22Rv1 (cell line): Measurements from ENCODE around the gene KRT84.

Experiments used
- H3K27ac ChIP-seq: fragments of 450-650 bp; 2 replicates; pipeline ENCODE4 v1.5.1; 2017
- CTCF ChIP-seq: fragments of 450-650 bp; IDR thresholded peaks from 2 replicates; pipeline ENCODE4 v1.5.1; 2017; ENCODE audit warnings: mild to moderate bottlenecking
- ZFX ChIP-seq: fragments of 450-650 bp; IDR thresholded peaks from 2 replicates; pipeline ENCODE4 v1.6.1; 2017; ENCODE audit warnings: antibody characterized with exemption, borderline replicate concordance

The KRT84 gene

GRCh38 chr12:52385226-52385702, at the start of gene KRT84:
Gene KRT84, minus strand, starts transcription at chr12:52385652. Its CDS starts 67 bp downstream, at chr12:52385585.
- TF ChIP-seq ZFX (no peak), CTCF (no peak)
- no peak within 1 kb of the TSS for H3K27ac ChIP-seq

- H3K27ac ChIP-seq = no peak overlapping the region
- TF ChIP-seq CTCF (no peak), ZFX (no peak)
Measured at GRCh38 chr12:52434760-52435530, 49.5 kb upstream of the KRT84 start.

GRCh38 chr12:52434081-52434733, 48.8 kb upstream of the KRT84 start, which contains the start of gene KRT75:
Gene KRT75, minus strand, starts transcription at chr12:52434371. Its CDS starts 67 bp downstream, at chr12:52434304.
- no peak for TF ChIP-seq ZFX
- no peak for TF ChIP-seq CTCF

GRCh38 chr12:52433501-52434080, 48.1 kb upstream of the KRT84 start:
- no peak overlapping the region for H3K27ac ChIP-seq
- TF ChIP-seq ZFX (no peak), CTCF (no peak)

More at GRCh38 chr12:52434081-52434733, 48.8 kb upstream of the KRT84 start, which contains the start of gene KRT75:
- H3K27ac ChIP-seq = no peak within 1 kb of the TSS

- no peak for TF ChIP-seq ZFX
- no peak for TF ChIP-seq CTCF
- H3K27ac ChIP-seq = no peak overlapping the region
Measured at GRCh38 chr12:52432559-52433207, 47.2 kb upstream of the KRT84 start.

- TF ChIP-seq CTCF = peak; percentile 61
- TF ChIP-seq ZFX = no peak
- no peak overlapping the region for H3K27ac ChIP-seq
Measured at GRCh38 chr12:52428121-52428520, 42.7 kb upstream of the KRT84 start.
